ENCODE measurements around the gene TPSD1. TPM values are rescaled to one million over a fixed set of nuclear protein-coding genes. Genes with fewer than 3 reads are reported as not detected.

The TPSD1 gene
- total and polyA plus RNA-seq, 2 donors (not counting 3 experiments of a cell fraction or from before 2014, with no cell fraction given): not detected

GRCh38 chr16:1293921-1294656 is 38.2 kb downstream of the TPSD1 start:
- dilution Hi-C loops (cut with MboI; ENCODE audit: extremely low pct_ligation_motif_present, low sequenced_read_pairs) (no loop called here), intact Hi-C loops (cut with micrococcal nuclease) (no loop called here)
- peaks cover 2% of the 10 kb centered on the region for H3K4me1 ChIP-seq (ENCODE audit: control insufficient read depth, extremely low read depth, insufficient read depth, low read length)
- no peak overlapping the region for H3K4me3 ChIP-seq (replicated peaks in 1 of 3; ENCODE audit: insufficient read depth in 1 of 3, low read depth in 1 of 3, low read length in 3 of 3)
- no peaks in the 10 kb centered on the region for H3K79me2 ChIP-seq (ENCODE audit: control insufficient read depth, insufficient read depth, low read length)
- no peak overlapping the region for H3K27ac ChIP-seq (ENCODE audit: insufficient read depth, low read depth, low read length)
- DNase-seq (ENCODE audit: low read depth, low spot score) (no peak), FAIRE-seq (no peak)
- peaks cover 12 to 15% of the 10 kb centered on the region in 2 experiments for H3K27me3 ChIP-seq (ENCODE audit: control insufficient read depth in 2 of 2, insufficient read depth in 2 of 2, low read length in 2 of 2)
- TF ChIP-seq CTCF (IDR thresholded peaks at IDR 0.05; ENCODE audit: extremely low read depth in 1 of 2, insufficient read depth in 1 of 2, low read depth in 1 of 2, low read length in 2 of 2) (no peak), FOS (IDR thresholded peaks at IDR 0.05; ENCODE audit: borderline replicate concordance, insufficient read depth, low read length) (no peak), GATA2 (IDR thresholded peaks at IDR 0.05; ENCODE audit: insufficient read depth, insufficient read length, low read depth, low read length) (no peak), EZH2 (IDR thresholded peaks at IDR 0.05; ENCODE audit: borderline replicate concordance, low read depth, low read length, severe bottlenecking) (no peak), MYC (IDR thresholded peaks at IDR 0.05; ENCODE audit: low read depth, low read length) (no peak), POLR2AphosphoS5 (IDR thresholded peaks at IDR 0.05; ENCODE audit: insufficient read depth, low read depth, low read length) (no peak), MAX (IDR thresholded peaks at IDR 0.05; ENCODE audit: insufficient read depth, insufficient read length) (no peak), JUN (IDR thresholded peaks at IDR 0.05; ENCODE audit: borderline replicate concordance, insufficient read depth, insufficient read length, low read depth) (no peak)
- H2AFZ ChIP-seq (ENCODE audit: low read depth, low read length): no peak overlapping the region
- no TSS peak for BruUV-seq (replicated peaks)
- ChIA-PET CTCF (interaction anchor here (0.7 kb wide), 1 partner anchor 489 kb away, joined by 3 read pairs; the partner anchor contains the start of gene NUBP2), POLR2A (no interaction called here)
- H3K9me1 ChIP-seq (replicated peaks; ENCODE audit: control insufficient read depth, extremely low read depth, insufficient read depth, low read length): no peaks in the 10 kb centered on the region
- no peaks in the 10 kb centered on the region for H4K20me1 ChIP-seq (replicated peaks; ENCODE audit: control insufficient read depth, extremely low read depth, insufficient read depth, low read length)
- H3K4me2 ChIP-seq (ENCODE audit: insufficient read depth, low read length): no peak overlapping the region
- H3K9me3 ChIP-seq (replicated peaks; ENCODE audit: control insufficient read depth, insufficient read depth, low read length): no peaks in the 10 kb centered on the region
- no peak overlapping the region for H3K9ac ChIP-seq (replicated peaks; ENCODE audit: extremely low read depth, insufficient read depth, low read length)
- no peaks in the 10 kb centered on the region for H3K36me3 ChIP-seq (ENCODE audit: control insufficient read depth in 2 of 2, extremely low read depth in 1 of 2, insufficient read depth in 2 of 2, low read length in 2 of 2)

Measured in endothelial cell of umbilical vein (primary cell).